HG03575 (cell line): ENCODE data around the gene VPS45.

Source experiments
- ATAC-seq: cut with Tn5 transposase; IDR thresholded peaks from one replicate; pipeline ENCODE4 v1.9.1; 2021; ENCODE audit not compliant: unreplicated experiment, insufficient number of reproducible peaks, low FRiP score; ENCODE audit errors: extremely low read depth

VPS45 gene

DNA sequence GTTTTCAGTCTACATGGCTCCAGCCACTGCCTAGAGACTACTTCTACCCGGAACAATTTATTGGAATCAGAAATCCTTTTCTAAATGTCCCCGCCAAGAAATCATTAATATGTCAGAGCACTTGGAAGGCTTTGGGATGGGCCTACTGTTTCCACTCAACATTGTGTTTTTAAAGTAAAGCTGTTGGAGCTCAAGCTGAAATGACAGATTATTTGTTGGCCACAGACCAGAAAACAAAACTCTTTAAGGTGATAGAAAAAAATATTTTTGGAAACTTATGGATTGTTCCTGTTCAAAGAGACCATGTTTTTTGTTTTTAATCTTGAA is 496 bp downstream of the VPS45 start:
- no peak for ATAC-seq

DNA sequence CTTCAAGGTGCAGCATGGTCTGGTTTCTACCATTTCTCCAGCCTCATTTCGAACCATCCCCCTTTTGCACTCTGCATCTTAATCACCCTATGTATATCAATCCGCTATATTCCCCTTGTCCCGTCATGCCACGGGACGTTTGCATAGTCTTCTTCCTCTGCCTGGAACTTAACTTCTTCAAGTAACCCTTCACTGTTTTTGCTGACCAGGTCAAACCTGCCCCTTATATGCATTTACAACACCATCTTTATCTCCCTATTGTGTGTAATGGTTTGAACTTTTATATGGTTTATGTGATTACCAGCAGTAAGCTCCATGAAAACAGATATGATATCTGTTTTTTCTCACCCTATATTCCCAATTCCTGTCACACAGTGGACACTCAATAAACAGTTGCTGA is 2.3 kb downstream of the VPS45 start:
- no peak for ATAC-seq

GRCh38 chr1:150072959-150073358 is 5.4 kb downstream of the VPS45 start:
- ATAC-seq, result no peak

GRCh38 chr1:150073516-150073915 is 5.9 kb downstream of the VPS45 start:
- ATAC-seq, result no peak

DNA sequence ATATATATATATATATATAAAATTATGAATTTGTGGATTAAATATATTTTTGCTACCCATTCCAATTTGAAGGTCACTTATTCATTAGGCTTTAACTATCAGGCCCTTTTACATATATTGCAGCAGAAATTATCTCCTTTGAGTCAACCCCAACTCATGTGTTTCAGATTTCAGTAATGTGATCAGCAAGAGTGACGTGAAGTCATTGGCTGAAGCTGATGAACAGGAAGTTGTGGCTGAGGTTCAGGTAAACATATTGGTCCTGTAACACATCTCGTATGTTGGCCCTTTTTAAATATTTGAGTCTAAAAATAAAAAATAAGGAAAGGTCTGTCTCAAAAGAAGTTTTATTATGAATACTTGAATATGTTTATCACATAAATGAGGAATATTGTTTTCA is 8.5 kb downstream of the VPS45 start:
- no peak for ATAC-seq

GRCh38 chr1:150076985-150077384 is 9.4 kb downstream of the VPS45 start:
- no peak for ATAC-seq

DNA sequence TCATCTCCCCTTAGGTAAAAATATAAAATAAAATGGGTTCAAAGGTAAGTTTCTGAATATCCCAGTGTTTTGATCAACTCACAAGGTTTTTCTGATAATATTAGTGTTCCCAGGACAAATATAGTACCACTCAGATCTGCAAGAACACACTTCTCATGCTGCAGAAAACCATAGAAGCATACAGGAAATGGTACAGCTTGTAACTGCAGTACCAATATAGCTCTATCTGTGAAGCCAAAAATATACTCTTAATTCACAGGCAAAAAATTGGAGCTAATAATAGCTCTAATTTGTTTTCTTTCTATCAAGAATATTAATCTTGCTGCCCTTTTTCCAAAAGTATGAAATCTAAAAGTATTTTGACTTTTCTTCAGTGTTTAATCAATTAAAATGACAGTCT is 13.2 kb downstream of the VPS45 start:
- no peak for ATAC-seq

DNA sequence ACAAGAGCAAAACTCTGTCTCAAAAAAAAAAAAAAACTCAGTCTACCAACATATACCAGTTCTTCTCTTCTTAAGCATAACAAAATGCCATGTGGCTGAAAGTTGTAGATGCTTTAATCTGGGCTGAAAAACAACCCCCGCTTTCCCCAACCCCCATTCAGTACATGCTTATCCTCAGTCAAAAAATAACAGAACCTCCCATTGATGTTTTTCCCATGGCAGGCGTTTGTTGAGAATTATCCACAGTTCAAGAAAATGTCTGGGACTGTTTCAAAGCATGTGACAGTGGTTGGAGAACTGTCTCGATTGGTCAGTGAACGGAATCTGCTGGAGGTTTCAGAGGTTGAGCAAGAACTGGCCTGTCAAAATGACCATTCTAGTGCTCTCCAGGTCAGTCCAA is 14.9 kb downstream of the VPS45 start:
- no peak for ATAC-seq

- no peak for ATAC-seq
Measured at GRCh38 chr1:150083907-150084306, 16.3 kb downstream of the VPS45 start.

DNA sequence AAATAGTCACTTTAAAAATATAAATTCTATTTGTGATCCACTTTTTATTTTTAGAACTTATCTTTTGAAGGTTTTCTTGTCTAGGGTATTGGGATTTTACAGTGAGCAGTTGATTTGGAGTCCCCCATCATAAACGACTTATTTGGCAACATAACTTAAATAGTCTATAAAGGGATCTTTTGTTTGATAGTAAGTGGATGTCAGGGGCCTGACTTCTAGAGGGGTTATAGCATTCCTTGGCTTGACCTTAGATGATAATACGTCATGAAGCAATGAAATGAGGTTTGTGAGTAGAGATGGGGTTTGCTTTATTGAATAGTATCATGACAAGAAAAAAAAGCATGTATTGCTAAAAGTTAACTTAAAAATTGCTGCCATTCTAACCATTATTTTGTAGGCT is 17.8 kb downstream of the VPS45 start:
- ATAC-seq, result no peak

- no peak for ATAC-seq
Measured at GRCh38 chr1:150087415-150087814, 19.8 kb downstream of the VPS45 start.

DNA sequence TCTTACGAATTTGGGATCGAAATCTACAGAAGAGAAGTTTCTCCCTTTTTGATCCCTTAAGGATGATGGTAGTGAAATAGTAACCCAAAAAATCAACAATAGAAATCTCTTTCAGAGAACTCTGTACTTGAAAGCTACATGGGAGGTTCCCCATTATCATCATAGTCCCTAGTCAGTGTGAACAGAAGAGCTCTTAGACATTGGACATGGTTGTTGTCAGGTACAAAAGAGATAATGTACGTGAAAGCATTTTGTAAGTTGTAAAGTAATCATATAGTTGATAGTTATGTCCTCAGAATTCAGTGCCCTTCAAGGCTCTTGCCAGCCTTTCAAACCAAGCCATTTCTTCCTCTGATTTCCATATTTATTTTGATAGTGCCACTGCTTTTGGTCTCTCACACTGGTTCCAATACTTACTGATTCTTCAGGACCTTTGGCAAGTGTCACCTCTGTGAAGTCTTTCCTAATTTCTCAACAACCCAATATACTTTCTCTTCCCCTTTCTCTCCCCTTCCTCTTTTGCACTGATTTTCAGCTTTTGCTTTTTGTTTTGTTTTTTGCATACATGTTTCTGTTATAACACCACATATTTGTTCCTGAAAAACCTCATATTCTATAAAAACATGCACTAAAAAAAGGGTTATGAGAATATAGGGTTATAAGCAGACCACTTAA is 22.4 kb downstream of the VPS45 start:
- no peak for ATAC-seq

GRCh38 chr1:150092180-150092791 is 24.7 kb downstream of the VPS45 start:
- ATAC-seq, result no peak

- ATAC-seq, result no peak
Measured at GRCh38 chr1:150093805-150094204, 26.2 kb downstream of the VPS45 start.

- no peak for ATAC-seq
Measured at GRCh38 chr1:150094734-150095265, 27.2 kb downstream of the VPS45 start.

DNA sequence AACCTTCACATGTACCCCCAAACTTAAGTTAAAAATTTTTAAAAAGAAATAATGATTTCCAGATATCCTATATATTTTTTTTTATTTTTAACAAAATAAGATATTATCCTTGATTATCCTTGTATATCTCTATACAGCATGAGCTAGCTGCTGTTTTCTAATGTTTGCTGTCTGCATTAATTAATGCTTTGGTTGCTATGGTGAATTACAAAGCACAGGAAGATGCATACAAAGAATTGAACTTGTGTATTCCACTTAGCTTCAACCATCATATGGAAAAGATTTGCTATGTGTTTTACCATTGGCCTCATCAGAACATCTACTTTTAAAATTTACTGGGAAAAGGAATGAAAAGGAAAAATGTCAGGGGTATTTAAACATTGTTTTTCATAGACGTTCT is 35.4 kb downstream of the VPS45 start:
- ATAC-seq, result no peak

DNA sequence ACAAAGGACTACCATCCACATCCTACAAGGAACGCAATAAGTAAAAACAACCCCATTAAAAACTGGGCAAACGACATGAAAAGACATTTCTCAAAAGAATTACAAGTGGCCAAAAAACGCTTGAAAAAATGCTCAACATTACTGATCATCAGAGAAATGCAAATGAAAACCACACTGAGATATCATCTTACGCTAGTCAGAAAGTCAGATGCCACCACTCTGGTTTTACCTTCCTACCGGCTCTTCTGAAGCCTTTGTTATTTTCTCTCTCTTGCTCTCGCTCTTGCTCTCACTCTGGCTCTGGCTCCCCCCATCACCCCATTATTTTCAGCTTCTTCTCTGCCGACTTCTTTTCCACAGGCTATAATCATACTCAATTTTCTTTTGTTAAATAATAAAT is 38.8 kb downstream of the VPS45 start:
- ATAC-seq, result no peak

GRCh38 chr1:150109586-150109985 is 42.0 kb downstream of the VPS45 start:
- ATAC-seq, result no peak

GRCh38 chr1:150110116-150110515 is 42.5 kb downstream of the VPS45 start:
- no peak for ATAC-seq

DNA sequence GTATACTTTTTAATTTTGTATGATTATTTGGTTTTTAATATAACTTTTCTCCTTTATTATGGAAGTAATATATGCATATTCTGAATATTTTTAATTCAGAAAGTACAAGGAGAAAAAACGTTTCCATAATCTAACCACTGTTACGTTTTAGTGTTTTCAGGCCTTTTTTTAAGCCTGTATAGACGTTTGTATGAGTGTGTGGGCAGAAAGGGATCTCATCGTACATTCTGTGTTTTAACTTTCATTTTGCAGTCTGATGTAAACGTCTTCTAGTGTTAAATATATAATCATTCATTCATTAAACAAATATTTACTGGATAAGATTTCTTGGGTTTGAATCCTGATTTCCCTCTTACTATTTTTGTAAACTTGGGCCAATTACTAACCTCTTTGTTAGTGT is 44.1 kb downstream of the VPS45 start:
- no peak for ATAC-seq

GRCh38 chr1:150115121-150115520 is 47.5 kb downstream of the VPS45 start:
- no peak for ATAC-seq
